ENCODE measurements around the gene NEGR1. TPM values are rescaled to one million over a fixed set of nuclear protein-coding genes. Genes with fewer than 3 reads are reported as not detected.

Gene NEGR1
- not detected for polyA plus RNA-seq (2012; ENCODE audit: insufficient read depth, insufficient read length)

DNA sequence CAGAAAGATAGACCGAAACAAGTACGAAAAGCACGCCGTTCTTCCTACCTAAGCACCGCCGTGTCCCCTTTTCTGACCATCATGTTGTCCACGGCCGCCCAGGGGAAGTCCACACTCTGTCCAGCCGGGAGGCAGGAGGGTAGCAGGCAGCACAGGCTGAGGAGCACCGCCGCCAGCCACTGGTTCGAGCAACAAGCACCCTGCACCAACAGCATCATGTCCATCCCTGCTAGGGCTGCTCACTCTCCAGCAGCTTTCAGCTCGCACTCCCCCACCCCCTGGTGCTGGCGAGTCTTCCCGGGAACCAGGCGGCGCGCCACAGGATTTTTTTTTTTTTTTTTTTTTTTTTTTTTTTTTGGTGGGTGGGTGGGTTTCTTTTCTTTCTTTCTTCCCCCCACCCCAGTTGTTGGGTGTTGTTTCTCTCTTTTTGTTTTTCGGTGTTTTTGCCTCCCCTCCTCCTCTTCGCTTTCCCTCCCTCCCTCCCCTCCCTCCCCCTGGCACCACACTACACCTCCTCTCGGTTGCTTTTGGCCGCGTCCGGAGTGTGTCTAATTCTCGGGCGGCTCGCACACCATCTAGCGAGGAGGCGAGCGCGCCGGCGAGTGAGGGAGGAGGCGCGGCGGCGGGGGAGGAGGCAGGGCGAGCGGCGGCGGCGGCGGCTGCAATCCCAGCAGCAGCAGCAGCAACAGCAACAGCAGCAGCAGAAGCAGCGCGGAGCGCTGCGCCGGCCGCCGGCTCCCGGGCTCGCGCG lies at the start of gene NEGR1:
TSS of gene NEGR1 (minus strand) at position 269 of the 751 bp plus-strand sequence.
- peak within 1 kb of the TSS; percentile 75 for H3K4me3 ChIP-seq (ENCODE audit: low read length)
- peak; percentile 65 for DNase-seq (ENCODE audit: low read depth, low spot score)

DNA sequence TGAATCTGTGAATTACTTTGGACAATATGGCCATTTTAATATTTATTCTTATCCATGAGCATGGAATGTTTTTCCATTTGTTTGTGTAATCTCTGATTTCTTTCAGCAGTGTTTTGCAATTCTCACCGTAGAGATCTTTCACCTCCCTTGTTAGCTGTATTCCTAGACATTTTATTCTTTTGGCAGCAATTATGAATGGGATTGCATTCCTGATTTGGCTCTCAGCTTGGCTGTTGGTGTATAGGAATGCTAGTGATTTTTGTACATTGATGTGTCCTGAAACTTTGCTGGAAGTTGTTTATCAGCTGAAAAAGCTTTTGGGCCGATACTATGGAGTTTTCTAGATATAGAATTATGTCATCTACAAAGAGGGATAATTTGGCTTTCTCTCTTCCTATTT lies 44.2 kb upstream of the NEGR1 start:
- DNase-seq (ENCODE audit: low read depth, low spot score), result no peak
- no peak overlapping the region for H3K4me3 ChIP-seq (ENCODE audit: low read length)

DNA sequence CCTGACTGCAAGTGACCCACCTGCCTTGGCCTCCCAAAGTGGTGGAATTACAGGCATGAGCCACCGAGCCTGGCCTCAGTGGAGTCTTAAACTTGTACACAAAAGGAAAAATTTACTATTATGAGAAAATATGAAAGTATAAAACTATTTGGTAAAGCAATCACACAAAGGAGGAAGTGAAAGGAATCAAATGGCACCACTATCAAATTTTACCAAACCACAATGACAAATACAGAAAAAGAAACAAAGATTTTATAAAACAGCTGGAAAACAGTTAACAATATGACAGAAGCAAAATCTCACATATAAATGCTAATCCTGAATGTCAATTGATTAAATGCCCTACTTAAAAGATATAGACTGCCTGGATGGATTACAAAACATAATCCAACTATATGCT lies 42.1 kb upstream of the NEGR1 start:
- no peak for DNase-seq (ENCODE audit: low read depth, low spot score)

DNA sequence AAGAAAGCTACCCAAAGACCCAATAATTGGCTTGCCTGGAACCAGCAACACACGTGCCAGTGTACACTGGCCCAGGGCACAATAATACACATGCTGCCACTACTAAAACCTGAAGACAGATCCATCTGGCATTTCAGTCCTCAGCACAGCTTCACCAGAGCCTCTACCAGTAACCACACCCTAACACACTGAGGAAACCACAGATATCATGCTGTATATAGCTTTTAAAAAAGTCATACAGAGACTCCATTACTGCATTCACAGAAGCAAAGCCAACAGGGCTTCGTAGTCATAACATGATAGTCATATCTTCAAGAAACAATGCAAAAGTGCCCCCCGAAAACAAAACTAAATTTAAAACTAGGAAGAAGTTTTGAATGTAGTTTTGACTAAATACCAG lies 40.6 kb upstream of the NEGR1 start:
- no peak overlapping the region for H3K4me3 ChIP-seq (ENCODE audit: low read length)
- no peak for DNase-seq (ENCODE audit: low read depth, low spot score)

More for the DNA sequence above, 42.1 kb upstream of the NEGR1 start:
- no peak overlapping the region for H3K4me3 ChIP-seq (ENCODE audit: low read length)

DNA sequence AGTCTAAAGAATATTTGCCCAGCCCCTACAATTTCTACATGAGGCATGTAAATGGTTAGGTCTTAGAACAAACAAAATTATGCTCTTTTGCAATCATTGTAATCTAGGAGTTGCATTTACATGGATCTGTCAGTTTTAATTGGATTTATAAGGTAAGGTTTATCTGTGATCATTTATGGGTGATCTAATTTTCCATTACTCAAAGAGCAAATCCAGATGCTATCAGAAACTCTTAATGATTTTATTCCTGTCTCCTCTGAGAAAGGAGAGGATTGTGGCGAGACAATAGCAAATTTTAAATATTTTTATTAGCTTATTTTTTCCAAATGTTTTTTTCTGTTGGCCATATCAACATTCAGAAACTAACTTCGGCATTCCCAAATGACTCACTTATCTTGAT lies 14.2 kb upstream of the NEGR1 start:
- H3K4me3 ChIP-seq (ENCODE audit: low read length), result no peak overlapping the region
- DNase-seq (ENCODE audit: low read depth, low spot score), result no peak

DNA sequence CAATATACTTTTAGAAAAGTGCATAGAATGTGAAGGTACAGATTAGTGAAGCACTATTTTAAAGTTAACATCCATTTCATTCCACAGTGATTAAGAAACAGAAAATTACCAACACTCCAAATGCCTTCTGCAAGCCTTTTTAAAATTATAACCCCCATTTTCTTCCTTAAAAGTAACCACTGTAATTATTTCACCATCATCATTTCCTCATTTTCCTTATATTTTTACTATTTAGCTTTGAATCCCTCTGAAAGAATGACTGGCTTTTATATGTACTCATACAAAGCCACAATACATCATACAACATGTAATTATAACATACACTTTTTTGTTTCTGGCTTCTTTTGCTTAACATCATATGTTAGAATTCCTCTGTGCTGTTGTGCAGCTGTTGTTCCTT lies 6.5 kb upstream of the NEGR1 start:
- H3K4me3 ChIP-seq (ENCODE audit: low read length), result no peak overlapping the region
- no peak for DNase-seq (ENCODE audit: low read depth, low spot score)

DNA sequence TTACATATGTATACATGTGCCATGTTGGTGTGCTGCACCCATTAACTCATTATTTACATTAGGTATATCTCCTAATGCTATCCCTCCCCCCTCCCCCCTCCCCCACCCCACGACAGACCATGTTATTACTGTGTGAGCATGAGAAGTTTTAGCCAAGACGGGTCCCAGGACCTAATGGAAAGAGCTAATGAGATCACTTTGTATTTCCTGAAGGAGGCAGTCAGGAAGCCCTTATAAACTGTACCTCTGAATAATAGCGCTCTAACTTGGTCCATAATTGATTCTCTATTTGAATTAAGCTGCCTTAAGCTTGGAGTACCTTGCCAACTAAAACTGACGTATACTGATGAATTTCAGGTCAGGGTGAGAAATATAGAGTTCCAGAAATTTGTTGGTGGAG lies 4.1 kb upstream of the NEGR1 start:
- H3K4me3 ChIP-seq (ENCODE audit: low read length), result no peak overlapping the region
- no peak for DNase-seq (ENCODE audit: low read depth, low spot score)

DNA sequence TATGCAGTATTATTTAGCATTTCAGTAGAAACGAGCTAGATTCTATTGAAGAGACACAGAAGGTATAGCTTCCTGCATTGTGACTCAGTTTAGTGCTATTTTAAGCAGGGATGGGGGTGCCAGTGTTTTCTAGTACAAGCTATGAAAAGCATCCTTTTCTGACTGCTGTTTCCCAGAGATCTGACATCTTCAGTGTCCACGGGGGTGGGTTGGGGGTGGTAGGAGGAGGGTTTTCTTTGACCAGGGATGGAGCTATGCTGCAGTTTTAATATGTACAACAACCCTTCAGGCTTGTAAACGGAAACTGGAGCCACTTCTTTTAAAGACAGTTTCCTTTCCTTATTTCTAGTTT lies 2.7 kb upstream of the NEGR1 start:
- H3K4me3 ChIP-seq (ENCODE audit: low read length), result peak overlapping the region; percentile 75; the same call in 1 of the 2 replicates
- DNase-seq (ENCODE audit: low read depth, low spot score), result no peak

DNA sequence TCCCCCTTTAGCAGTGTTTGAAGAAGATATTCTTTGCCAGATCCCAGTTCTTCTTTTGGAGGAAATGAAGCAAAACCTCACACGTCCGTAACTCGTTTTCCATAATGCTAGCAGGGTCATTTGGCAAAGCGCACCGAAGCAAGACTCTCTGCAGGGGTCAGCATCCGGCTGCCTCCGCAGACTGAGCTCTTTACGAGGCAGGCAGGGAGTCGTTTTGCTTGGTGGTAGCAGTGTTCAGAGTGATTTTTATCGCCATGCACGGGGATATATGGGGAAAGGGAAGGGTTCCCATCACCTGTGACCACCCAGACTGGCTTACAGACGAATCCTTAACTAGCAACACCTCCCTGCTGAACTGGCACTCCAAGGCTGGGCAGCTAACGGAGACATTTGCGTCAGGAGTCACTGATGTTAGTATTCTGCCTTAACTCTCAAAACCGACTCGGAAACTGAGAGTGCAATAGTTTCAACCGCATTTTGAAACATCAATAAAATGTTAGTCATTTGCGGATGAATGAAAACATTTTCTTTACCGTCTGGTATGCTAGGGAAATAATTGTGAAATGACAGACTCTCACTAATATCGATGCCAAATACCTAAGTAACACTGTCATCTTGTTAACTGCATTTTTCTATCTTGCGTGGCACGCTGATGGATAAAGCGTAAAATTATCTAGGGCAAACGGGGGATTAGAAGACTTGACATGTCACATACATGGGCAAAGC lies 2.2 kb upstream of the NEGR1 start:
- DNase-seq (ENCODE audit: low read depth, low spot score), result no peak
- H3K4me3 ChIP-seq (ENCODE audit: low read length), result peak overlapping the region; percentile 75

DNA sequence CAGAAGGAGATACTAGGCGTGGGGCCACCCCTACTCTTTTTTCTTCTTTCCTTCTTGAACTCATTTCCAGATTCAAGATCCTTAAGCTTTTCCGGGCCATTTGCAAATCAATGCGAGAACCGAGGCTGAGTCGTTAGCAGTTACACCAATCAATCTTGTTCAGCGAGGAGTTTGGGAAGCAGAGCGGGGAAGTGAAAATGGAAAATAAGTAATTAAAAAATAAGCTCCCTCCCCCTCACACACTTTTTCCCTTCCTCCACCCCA lies 1.7 kb upstream of the NEGR1 start:
- no peak for DNase-seq (ENCODE audit: low read depth, low spot score)
- peak overlapping the region; percentile 75 for H3K4me3 ChIP-seq (ENCODE audit: low read length)

DNA sequence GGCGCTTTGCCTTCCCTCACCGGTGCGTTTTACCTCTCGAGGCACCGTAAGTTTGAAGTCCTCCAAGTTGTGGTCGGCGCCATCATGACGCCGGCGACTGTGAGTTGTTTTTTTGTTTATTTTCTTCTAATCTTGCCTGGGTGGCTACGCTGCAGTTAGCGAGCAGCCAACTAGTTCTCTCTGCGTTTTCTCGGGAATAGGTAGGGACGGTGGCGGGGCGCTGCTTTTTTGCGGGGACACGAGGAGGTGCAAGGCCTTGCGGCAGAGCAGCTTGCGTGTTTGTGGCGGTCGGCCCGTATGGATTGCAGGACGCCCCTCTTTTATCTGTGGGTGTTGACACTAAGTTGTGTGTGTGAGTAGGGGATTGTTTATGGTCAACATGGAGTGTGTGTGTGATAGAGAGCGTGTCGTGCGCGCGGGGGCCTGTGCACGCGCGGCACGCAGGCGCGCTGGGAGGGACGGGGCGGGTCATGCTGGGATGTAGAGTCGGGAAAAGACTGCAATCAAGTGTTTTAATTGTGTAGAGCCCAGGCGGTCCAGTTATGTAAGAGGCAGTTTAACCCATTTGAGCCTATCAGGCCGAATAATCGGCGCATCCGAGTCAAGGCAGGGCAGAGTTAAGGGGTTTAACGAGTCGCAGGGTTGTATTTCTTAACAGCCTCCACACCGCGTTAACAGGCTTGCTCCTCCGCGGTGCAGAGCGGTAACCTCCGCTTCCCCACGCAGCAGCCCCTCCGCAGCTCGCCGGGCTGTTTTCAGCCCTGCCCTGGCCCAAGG lies 1.2 kb upstream of the NEGR1 start:
- DNase-seq (ENCODE audit: low read depth, low spot score), result peak; percentile 45
- peak overlapping the region; percentile 75 for H3K4me3 ChIP-seq (ENCODE audit: low read length)

DNA sequence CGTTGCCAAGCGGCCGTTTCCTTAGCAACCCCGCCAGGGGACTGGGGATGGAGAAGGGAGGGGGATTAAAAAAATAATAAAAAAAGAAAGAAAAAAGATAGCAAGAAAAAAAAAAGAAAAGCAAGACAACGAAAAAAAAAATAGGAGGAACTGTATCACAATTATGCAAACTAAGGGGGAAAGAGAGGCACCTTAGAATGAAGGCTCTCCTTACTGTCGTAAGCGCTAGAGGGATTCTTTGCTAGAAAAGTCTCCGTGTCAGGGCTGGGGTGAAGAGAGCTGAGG lies 625 bp upstream of the NEGR1 start:
- DNase-seq (ENCODE audit: low read depth, low spot score), result no peak
- peak overlapping the region; percentile 75 for H3K4me3 ChIP-seq (ENCODE audit: low read length)

DNA sequence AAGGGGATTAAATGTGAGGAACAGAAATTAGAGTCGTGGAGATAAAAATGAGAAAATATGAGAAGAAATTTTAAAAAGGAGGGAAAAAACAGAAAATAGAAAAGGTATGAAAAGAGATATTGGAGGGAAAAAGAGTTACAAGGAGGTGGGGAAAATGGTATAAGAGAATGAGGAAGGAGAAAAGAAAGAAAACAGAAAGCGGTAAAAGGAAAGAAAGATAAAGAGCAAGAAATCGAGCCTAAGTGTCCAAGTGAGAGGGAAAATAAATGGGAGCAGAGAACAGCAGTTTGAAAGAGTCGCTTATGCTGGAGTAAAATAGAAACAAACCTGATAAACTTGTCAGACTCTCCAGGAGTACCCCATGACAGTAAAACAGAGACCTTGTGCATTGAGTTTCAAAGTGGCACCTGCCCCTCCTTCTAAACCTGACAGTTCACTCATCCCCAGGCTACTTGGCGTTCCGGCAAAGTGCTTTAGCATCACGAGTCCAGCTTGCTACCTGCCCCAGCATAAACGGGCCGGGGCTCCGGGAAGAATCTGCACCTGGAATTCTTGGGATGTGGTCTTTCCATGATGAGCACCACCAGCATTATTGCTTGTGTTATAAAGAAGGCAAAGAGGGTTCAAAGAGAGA lies 585 bp downstream of the NEGR1 start:
- no peak for DNase-seq (ENCODE audit: low read depth, low spot score)
- H3K4me3 ChIP-seq (ENCODE audit: low read length), result peak overlapping the region; percentile 41

DNA sequence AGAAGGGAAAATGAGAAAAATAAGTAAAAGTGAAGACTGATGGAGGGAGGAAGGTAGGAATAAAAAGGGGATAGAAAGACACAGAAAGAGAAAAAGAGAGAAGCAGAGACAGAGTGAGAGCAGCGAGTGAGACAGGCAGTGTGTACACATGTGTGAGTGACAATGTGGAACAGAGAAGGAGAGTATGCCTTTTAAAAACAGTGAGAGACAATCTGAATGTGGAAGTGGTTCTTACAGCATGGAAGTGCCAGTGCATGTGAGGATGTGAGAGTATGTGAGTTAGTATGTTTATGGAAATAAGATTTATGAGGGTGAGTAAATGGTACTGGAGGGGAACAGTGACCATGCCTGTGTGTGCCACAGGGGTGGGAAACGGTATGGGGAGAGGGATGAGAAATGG lies 1.2 kb downstream of the NEGR1 start:
- H3K4me3 ChIP-seq (ENCODE audit: low read length), result no peak overlapping the region
- no peak for DNase-seq (ENCODE audit: low read depth, low spot score)

DNA sequence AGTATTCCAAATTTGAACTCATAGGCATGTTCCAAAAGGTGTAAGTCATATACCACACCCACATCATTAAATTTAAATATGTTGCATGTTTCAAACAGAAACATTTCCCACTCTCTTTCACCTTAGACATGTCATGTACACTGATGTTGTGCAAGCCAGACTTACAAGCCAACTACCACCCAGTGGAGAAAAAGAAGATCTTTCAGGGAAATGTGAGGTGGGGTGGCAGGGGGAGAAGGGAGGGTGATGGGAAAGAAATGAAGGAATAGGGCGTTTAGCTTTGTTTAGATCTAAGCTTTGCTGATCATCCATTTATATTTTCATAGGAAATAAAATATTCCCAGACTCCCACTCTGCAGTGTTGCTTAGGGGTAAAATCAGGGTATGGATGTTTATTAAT lies 1.6 kb downstream of the NEGR1 start:
- H3K4me3 ChIP-seq (ENCODE audit: low read length), result no peak overlapping the region
- no peak for DNase-seq (ENCODE audit: low read depth, low spot score)

DNA sequence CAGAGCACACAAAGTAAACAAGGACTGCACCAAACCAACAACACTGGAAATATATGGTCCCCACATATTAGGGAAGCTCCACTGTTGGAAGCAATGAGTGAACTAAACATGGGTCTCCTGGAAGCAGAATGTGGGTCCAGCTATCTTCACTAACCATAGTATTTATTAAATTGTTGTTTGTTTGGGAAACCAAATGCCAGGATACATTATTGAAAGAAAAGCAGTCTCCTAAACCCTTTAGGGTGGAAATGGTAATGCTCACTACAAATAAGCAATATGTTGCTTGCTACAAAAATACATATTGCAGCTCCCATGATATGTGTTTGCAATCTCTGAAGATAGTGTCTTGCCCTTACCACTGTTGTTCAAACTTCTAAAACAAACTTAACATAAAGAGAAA lies 2.2 kb downstream of the NEGR1 start:
- H3K4me3 ChIP-seq (ENCODE audit: low read length), result no peak overlapping the region
- no peak for DNase-seq (ENCODE audit: low read depth, low spot score)

DNA sequence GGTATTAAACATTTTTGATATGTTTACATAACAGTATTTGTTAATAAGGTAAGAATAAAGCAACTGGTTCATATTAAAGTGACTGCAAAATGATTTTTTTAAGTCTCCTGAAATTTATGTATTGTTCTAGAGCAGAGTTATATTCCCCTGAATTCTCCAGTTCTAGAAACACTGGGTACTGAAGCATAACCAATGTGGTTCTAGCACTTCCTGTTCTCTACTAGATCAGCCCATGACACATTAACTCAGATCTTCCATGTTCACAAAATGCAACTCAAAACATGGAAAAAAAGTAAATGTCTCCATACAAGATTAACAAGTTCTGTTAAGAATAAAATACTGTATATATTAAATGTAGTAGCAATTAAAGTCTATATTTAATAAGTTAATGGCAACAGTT lies 3.9 kb downstream of the NEGR1 start:
- H3K4me3 ChIP-seq (ENCODE audit: low read length), result no peak overlapping the region
- DNase-seq (ENCODE audit: low read depth, low spot score), result no peak

DNA sequence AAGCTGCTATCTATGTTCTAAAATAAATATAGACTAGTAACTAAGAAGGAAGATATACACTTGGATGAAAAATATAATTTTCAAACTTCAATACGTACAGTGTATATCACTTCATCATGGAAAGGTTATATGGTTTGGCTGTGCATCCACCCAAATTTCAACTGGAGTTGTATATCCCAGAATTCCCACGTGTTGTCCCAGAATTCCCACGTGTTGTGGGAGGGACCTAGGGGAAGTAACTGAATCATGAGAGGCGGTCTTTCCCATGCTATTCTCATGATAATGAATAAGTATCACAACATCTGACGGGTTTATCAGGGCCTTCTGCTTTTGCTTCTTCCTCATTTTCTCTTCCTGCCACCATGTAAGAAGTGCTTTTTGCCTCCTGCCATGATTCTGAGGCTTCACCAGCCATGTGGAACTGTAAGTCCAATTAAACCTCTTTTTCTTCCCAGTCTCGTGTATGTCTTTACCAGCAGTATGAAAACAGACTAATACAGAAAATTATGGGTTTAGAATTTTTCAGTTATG lies 10.7 kb downstream of the NEGR1 start:
- no peak overlapping the region for H3K4me3 ChIP-seq (ENCODE audit: low read length)
- DNase-seq (ENCODE audit: low read depth, low spot score), result no peak

DNA sequence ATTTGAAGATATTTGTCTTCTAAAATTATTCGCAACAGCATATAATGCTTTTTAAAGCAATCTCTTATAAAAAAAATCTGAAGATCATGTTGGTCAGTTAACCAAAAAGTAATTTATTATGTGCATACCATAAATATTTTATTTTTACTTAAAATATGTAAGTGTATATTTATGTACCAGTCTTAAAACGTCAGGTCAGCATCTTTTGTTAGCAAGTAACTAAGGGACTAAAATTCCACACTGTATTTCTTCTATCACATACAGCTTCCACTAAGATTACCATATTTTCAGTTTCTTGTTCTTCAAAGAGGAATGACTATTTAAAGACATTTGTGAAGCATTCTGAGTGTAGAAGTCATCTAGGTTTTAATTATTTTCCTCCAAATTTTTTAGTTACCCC lies 19.6 kb downstream of the NEGR1 start:
- no peak overlapping the region for H3K4me3 ChIP-seq (ENCODE audit: low read length)
- no peak for DNase-seq (ENCODE audit: low read depth, low spot score)

DNA sequence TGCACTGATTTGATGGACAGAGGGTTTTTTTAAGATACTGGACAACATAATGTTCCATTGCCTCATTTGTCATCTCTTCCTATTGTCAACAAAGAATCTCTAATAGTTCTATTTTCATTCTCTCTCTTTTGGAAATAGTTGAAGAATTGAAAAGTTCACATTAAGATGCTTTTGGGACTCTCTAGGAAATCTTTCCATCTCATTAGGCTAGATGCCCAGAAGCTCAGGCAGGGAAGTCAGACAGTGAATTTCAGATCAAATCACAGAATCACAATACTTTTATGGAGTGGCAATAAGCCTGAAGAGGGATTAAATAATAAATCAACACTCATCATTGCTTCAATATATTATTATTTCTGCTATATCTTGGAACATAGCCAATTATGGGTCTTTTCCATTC lies 29.2 kb downstream of the NEGR1 start:
- no peak overlapping the region for H3K4me3 ChIP-seq (ENCODE audit: low read length)
- no peak for DNase-seq (ENCODE audit: low read depth, low spot score)

All from Jurkat, Clone E6-1 (cell line).